BJ (cell line): Measurements from ENCODE around the gene C17orf50. TPM values are rescaled to one million over a fixed set of nuclear protein-coding genes. Genes with fewer than 3 reads are reported as not detected.
"Not testable (repeated sequence)": the region's sequence is repeated elsewhere in the genome, so short reads cannot be mapped to it uniquely, and the experiment has no call there.

Experiments used
- CTCF ChIA-PET: fragments of 350-600 bp; formaldehyde crosslinking; extraction: SDS; loops from one replicate; lab custom pipeline; 2021; ENCODE audit warnings: antibody characterized with exemption, inconsistent platforms; lab: Yijun Ruan, JAX
- POLR2A ChIA-PET: fragments of 300-600 bp; sonication (Branson Sonifier 250); formaldehyde crosslinking; extraction: SDS; loops from one replicate; lab custom pipeline; 2021; ENCODE audit warnings: antibody characterized with exemption; lab: Charles Lee
- DNase-seq: peaks from one replicate; pipeline ENCODE4 v3.0.0-alpha.2; 2011; ENCODE audit warnings: low read depth
- H3K27me3 ChIP-seq: 2 replicates; pipeline ENCODE4 v1.6.0; 2011; ENCODE audit warnings: low read length; ENCODE audit not compliant: control insufficient read depth, insufficient read depth
- H3K36me3 ChIP-seq: 2 replicates; pipeline ENCODE4 v1.5.1; 2011; ENCODE audit warnings: low read length; ENCODE audit not compliant: control insufficient read depth, insufficient read depth
- H3K4me3 ChIP-seq: 2 replicates; pipeline ENCODE4 v1.5.1; 2011; ENCODE audit warnings: low read depth, mild to moderate bottlenecking, control low read depth, low read length
- CTCF ChIP-seq: IDR thresholded peaks from 2 replicates; pipeline ENCODE4 v1.5.1; 2011; ENCODE audit warnings: low read depth, mild to moderate bottlenecking, control low read depth, inconsistent platforms, low read length, moderate library complexity; ENCODE audit not compliant: insufficient read depth
- polyA plus RNA-seq: library from polyadenylated mRNA; depleted of rRNA; stranded (reverse); fragments of >200 nt; gene quantifications from 2 replicates; pipeline ENCODE4 v1.2.3, GENCODE V29; 2011

Gene C17orf50
- polyA plus RNA-seq, 1 experiment, result not detected

GRCh38 chr17:35748979-35749378 lies 11.7 kb upstream of the C17orf50 start:
- H3K4me3 ChIP-seq, result no peak overlapping the region
- peaks cover 12% of the 10 kb centered on the region for H3K27me3 ChIP-seq
- no peaks in the 10 kb centered on the region for H3K36me3 ChIP-seq
- POLR2A ChIA-PET, result interaction anchor here (0.6 kb wide), 1 partner anchor 60 kb away, joined by 3 read pairs; the partner anchor contains the start of gene TAF15
- CTCF ChIA-PET, result interaction anchor here (0.9 to 12.1 kb wide), 16 partner anchors 8 to 210 kb away, joined by 3 to 268 read pairs (median 12); partner anchors contain the start of genes C17orf50 and SLFN12L
- DNase-seq, result no peak
- TF ChIP-seq CTCF, result no peak

- TF ChIP-seq CTCF, result no peak
- Histone ChIP-seq H3K36me3 (no peaks in the 10 kb centered on the region), H3K4me3 (peak overlapping the region; percentile 20), H3K27me3 (peaks cover 12% of the 10 kb centered on the region)
- ChIA-PET POLR2A (interaction anchor here (0.6 kb wide), 1 partner anchor 59 kb away, joined by 3 read pairs; the partner anchor contains the start of gene TAF15), CTCF (interaction anchor here (1.1 to 12.1 kb wide), 12 partner anchors 11 to 211 kb away, joined by 3 to 268 read pairs (median 10); partner anchors contain the start of genes C17orf50 and SLFN12L)
- DNase-seq, result no peak
Observed at GRCh38 chr17:35749560-35750412, 10.9 kb upstream of the C17orf50 start.

GRCh38 chr17:35750526-35751395 lies 9.9 kb upstream of the C17orf50 start:
- Histone ChIP-seq H3K36me3 (no peaks in the 10 kb centered on the region), H3K27me3 (peaks cover 13% of the 10 kb centered on the region), H3K4me3 (no peak overlapping the region)
- POLR2A ChIA-PET, result no interaction called here
- CTCF ChIA-PET, result interaction anchor here (0.6 to 12.1 kb wide), 7 partner anchors 10 to 138 kb away, joined by 3 to 268 read pairs (median 9); partner anchors contain the start of gene C17orf50
- DNase-seq, result no peak
- no peak for TF ChIP-seq CTCF

GRCh38 chr17:35751541-35751940 lies 9.1 kb upstream of the C17orf50 start:
- POLR2A ChIA-PET, DNase-seq, H3K36me3 ChIP-seq, H3K4me3 ChIP-seq: not testable (repeated sequence)
- CTCF ChIA-PET, result interaction anchor here (0.6 to 12.1 kb wide), 5 partner anchors 9 to 138 kb away, joined by 3 to 268 read pairs (median 13); partner anchors contain the start of gene C17orf50
- H3K27me3 ChIP-seq, result peaks cover 18% of the 10 kb centered on the region

- ChIA-PET CTCF (interaction anchor here (1.2 to 12.1 kb wide), 3 partner anchors 11 to 139 kb away, joined by 3 to 268 read pairs (median 13); no protein-coding TSS in a partner anchor), POLR2A (no interaction called here)
- Histone ChIP-seq H3K27me3 (peaks cover 18% of the 10 kb centered on the region), H3K4me3 (no peak overlapping the region), H3K36me3 (no peaks in the 10 kb centered on the region)
- no peak for TF ChIP-seq CTCF
- DNase-seq, result no peak
Observed at GRCh38 chr17:35752471-35752870, 8.2 kb upstream of the C17orf50 start.
